Measurements from ENCODE around the gene LGMN. TPM values are rescaled to one million over a fixed set of nuclear protein-coding genes. Genes with fewer than 3 reads are reported as not detected.

The LGMN gene
- total RNA-seq, 2 experiments from 2014 or later, result 22.1 to 27.7 TPM

DNA sequence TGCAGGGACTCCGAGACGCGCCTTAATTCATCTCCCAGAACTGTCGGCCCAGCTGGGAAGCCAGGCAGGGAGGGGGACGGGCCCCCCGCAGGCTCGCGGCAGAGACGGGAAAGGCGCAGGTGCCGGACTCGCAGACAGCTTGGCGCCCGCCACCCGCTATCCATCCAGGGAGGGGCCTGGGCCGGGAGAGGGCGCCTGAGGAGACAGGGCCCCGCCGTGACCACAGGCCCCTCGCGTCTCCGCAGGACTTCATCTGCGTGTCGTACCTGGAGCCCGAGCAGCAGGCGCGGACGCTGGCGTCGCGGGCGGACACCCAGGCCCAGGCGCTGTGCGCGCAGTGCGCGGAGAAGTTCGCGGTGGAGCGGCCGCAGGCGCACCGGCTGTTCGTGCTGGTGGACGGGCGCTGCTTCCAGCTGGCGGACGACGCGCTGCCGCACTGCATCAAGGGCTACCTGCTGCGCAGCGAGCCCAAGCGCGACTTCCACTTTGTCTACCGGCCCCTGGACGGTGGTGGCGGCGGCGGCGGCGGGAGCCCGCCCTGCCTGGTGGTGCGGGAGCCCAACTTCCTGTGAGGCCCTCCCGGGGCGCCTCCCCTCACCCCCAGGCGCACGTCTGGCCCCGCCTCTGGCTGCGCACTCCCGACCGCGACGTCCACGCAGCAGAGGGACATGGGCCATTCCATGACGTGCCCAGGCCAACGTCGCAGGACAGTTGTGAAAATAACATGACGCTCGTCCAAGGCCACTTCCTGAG, 60.6 kb downstream of the LGMN start:
- no peak for TF ChIP-seq EZH2phosphoT487 (IDR thresholded peaks at IDR 0.05; ENCODE audit: borderline replicate concordance, low read depth, low read length)
- TF ChIP-seq, protein P1, sequence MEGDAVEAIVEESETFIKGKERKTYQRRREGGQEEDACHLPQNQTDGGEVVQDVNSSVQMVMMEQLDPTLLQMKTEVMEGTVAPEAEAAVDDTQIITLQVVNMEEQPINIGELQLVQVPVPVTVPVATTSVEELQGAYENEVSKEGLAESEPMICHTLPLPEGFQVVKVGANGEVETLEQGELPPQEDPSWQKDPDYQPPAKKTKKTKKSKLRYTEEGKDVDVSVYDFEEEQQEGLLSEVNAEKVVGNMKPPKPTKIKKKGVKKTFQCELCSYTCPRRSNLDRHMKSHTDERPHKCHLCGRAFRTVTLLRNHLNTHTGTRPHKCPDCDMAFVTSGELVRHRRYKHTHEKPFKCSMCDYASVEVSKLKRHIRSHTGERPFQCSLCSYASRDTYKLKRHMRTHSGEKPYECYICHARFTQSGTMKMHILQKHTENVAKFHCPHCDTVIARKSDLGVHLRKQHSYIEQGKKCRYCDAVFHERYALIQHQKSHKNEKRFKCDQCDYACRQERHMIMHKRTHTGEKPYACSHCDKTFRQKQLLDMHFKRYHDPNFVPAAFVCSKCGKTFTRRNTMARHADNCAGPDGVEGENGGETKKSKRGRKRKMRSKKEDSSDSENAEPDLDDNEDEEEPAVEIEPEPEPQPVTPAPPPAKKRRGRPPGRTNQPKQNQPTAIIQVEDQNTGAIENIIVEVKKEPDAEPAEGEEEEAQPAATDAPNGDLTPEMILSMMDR (conservative IDR thresholded peaks at IDR 0.05; ENCODE audit: low read length), result no peak
- no peaks in the 10 kb centered on the region for H3K9me3 ChIP-seq (ENCODE audit: low read length)
- no peaks in the 10 kb centered on the region for H3K79me2 ChIP-seq (ENCODE audit: insufficient read depth, low read depth, low read length)
- no peaks in the 10 kb centered on the region for H3K4me1 ChIP-seq (ENCODE audit: insufficient read depth, low read length, poor library complexity, severe bottlenecking)
- no peak overlapping the region for H3K27ac ChIP-seq (ENCODE audit: low read depth, low read length, poor library complexity, severe bottlenecking)
- H3K9me2 ChIP-seq (ENCODE audit: insufficient read depth, low read length), result no peaks in the 10 kb centered on the region
- intact Hi-C loops (cut with micrococcal nuclease; ENCODE audit: unreplicated experiment), result loop anchor here (2.0 kb wide), 1 partner anchor 95 kb away; no protein-coding TSS in a partner anchor
- ChIA-PET CTCF (ENCODE audit: unreplicated experiment) (no interaction called here), POLR2A (no interaction called here)
- DNase-seq (ENCODE audit: low spot score), result no peak
- no peaks in the 10 kb centered on the region for H4K20me1 ChIP-seq (ENCODE audit: insufficient read depth, low read length)
- BruUV-seq (replicated peaks), result no TSS peak
- H3K4me3 ChIP-seq (ENCODE audit: low read depth, low read length, poor library complexity, severe bottlenecking), result no peak overlapping the region
- no peak overlapping the region for H2AFZ ChIP-seq (ENCODE audit: low read length)
- H3K36me3 ChIP-seq (ENCODE audit: insufficient read depth, low read length), result no peaks in the 10 kb centered on the region
- H3K4me2 ChIP-seq (ENCODE audit: low read length), result no peak overlapping the region

DNA sequence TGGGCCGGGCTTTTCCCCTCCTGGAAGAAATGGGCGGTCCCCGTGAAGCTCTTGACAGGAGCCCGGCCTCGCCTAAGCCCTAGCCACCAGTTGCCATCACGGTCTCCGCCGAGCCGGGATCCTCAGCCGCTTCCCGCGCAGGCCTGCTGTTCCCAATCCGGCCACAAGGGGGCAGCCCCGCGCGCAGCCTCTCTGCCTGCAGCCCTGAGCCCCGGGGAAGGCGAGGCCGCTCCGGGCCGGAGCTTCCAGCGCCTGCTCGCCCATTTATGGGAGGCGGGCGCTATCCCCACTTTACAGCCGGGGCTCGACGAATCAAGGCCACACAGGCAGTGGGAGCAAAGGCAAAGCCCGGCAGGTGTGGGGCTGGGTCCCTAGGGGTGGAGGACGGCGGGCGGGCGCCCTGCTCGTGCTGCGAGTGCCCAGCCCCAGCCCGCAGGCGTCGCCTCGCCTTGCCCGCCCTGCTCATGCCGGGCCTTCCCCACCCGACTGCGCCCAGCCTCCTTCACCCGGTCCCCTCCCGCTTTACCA, 61.5 kb downstream of the LGMN start:
- no TSS peak for BruUV-seq (replicated peaks)
- H3K4me3 ChIP-seq (ENCODE audit: low read depth, low read length, poor library complexity, severe bottlenecking), result no peak overlapping the region
- no peaks in the 10 kb centered on the region for H3K79me2 ChIP-seq (ENCODE audit: insufficient read depth, low read depth, low read length)
- no peaks in the 10 kb centered on the region for H3K9me2 ChIP-seq (ENCODE audit: insufficient read depth, low read length)
- no peak for TF ChIP-seq EZH2phosphoT487 (IDR thresholded peaks at IDR 0.05; ENCODE audit: borderline replicate concordance, low read depth, low read length)
- TF ChIP-seq, protein P1 (conservative IDR thresholded peaks at IDR 0.05; ENCODE audit: low read length), result peak; percentile 84
- no peak overlapping the region for H2AFZ ChIP-seq (ENCODE audit: low read length)
- no peak overlapping the region for H3K27ac ChIP-seq (ENCODE audit: low read depth, low read length, poor library complexity, severe bottlenecking)
- CTCF ChIA-PET (ENCODE audit: unreplicated experiment), result interaction anchor here (1.1 kb wide), 1 partner anchor 93 kb away, joined by 4 read pairs; no protein-coding TSS in a partner anchor
- intact Hi-C loops (cut with micrococcal nuclease; ENCODE audit: unreplicated experiment), result loop anchor here (2.0 kb wide), 1 partner anchor 96 kb away; no protein-coding TSS in a partner anchor
- no peaks in the 10 kb centered on the region for H3K9me3 ChIP-seq (ENCODE audit: low read length)
- H4K20me1 ChIP-seq (ENCODE audit: insufficient read depth, low read length), result no peaks in the 10 kb centered on the region
- H3K4me1 ChIP-seq (ENCODE audit: insufficient read depth, low read length, poor library complexity, severe bottlenecking), result no peaks in the 10 kb centered on the region
- POLR2A ChIA-PET, result interaction anchor here (0.5 to 1.3 kb wide), 2 partner anchors 26 to 99 kb away, joined by 3 read pairs; no protein-coding TSS in a partner anchor
- H3K36me3 ChIP-seq (ENCODE audit: insufficient read depth, low read length), result no peaks in the 10 kb centered on the region
- no peak overlapping the region for H3K4me2 ChIP-seq (ENCODE audit: low read length)
- DNase-seq (ENCODE audit: low spot score), result peak; percentile 43
